HepG2 (cell line): ENCODE results near the gene PET100.

Experiments
- KAT2B ChIP-seq: fragments of 150-350 bp; IDR thresholded peaks from 2 replicates; pipeline ENCODE4 v1.6.1; 2014; ENCODE audit warnings: low read depth, low read length, borderline replicate concordance
- MAX ChIP-seq: IDR thresholded peaks from 2 replicates; pipeline ENCODE4 v1.6.1; 2012; ENCODE audit warnings: inconsistent platforms
- TP53 ChIP-seq: sonication (generic); formaldehyde crosslinking; conservative IDR thresholded peaks from 2 replicates; pipeline ENCODE4 v1.4.0; 2020; ENCODE audit warnings: missing genetic modification reagents
- ZMYM4 ChIP-seq: sonication (generic); formaldehyde crosslinking; IDR thresholded peaks from 2 replicates; pipeline ENCODE4 v1.8.1; 2023; ENCODE audit warnings: mild to moderate bottlenecking, missing genetic modification reagents
- ZNF232 ChIP-seq: sonication (generic); formaldehyde crosslinking; IDR thresholded peaks from 2 replicates; pipeline ENCODE4 v1.4.0; 2020; ENCODE audit warnings: missing genetic modification reagents, borderline replicate concordance
- TF ChIP-seq, protein P1 (sequence below): sonication (generic); formaldehyde crosslinking; IDR thresholded peaks from 2 replicates; pipeline ENCODE4 v1.5.1; 2020; ENCODE audit warnings: mild to moderate bottlenecking, missing genetic modification reagents
- TF ChIP-seq, protein P2 (sequence below): sonication (generic); formaldehyde crosslinking; IDR thresholded peaks from 2 replicates; pipeline ENCODE4 v1.8.1; 2023; ENCODE audit warnings: mild to moderate bottlenecking, missing genetic modification reagents

- TF ChIP-seq, protein P1, sequence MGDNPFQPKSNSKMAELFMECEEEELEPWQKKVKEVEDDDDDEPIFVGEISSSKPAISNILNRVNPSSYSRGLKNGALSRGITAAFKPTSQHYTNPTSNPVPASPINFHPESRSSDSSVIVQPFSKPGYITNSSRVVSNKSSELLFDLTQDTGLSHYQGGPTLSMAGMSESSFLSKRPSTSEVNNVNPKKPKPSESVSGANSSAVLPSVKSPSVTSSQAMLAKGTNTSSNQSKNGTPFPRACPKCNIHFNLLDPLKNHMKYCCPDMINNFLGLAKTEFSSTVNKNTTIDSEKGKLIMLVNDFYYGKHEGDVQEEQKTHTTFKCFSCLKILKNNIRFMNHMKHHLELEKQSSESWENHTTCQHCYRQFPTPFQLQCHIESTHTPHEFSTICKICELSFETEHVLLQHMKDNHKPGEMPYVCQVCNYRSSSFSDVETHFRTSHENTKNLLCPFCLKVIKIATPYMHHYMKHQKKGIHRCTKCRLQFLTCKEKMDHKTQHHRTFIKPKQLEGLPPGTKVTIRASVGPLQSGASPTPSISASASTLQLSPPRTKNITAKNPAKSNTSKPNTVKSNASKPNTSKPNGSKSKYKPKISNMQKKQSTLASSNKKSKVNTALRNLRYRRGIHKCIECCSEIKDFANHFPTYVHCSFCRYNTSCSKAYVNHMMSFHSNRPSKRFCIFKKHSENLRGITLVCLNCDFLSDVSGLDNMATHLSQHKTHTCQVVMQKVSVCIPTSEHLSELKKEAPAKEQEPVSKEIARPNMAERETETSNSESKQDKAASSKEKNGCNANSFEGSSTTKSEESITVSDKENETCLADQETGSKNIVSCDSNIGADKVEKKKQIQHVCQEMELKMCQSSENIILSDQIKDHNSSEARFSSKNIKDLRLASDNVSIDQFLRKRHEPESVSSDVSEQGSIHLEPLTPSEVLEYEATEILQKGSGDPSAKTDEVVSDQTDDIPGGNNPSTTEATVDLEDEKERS (CRISPR knock-in tag), result no peak
- TF ChIP-seq ZMYM4 (CRISPR knock-in tag), result no peak
- TF ChIP-seq KAT2B, result no peak
- TF ChIP-seq, protein P2, sequence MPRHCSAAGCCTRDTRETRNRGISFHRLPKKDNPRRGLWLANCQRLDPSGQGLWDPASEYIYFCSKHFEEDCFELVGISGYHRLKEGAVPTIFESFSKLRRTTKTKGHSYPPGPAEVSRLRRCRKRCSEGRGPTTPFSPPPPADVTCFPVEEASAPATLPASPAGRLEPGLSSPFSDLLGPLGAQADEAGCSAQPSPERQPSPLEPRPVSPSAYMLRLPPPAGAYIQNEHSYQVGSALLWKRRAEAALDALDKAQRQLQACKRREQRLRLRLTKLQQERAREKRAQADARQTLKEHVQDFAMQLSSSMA, result no peak
- TF ChIP-seq ZNF232 (CRISPR knock-in tag), result no peak
- no peak for TF ChIP-seq MAX
- no peak for TF ChIP-seq TP53 (CRISPR knock-in tag)
Observed at GRCh38 chr19:7646426-7646700, 16.8 kb downstream of the PET100 start.
